GM19455 (cell line): Measurements from ENCODE around the gene FBXO48.

ENCODE experiments used
- ATAC-seq: cut with Tn5 transposase; IDR thresholded peaks from one replicate; pipeline ENCODE4 v1.9.1; 2021; ENCODE audit not compliant: unreplicated experiment

Gene FBXO48

DNA sequence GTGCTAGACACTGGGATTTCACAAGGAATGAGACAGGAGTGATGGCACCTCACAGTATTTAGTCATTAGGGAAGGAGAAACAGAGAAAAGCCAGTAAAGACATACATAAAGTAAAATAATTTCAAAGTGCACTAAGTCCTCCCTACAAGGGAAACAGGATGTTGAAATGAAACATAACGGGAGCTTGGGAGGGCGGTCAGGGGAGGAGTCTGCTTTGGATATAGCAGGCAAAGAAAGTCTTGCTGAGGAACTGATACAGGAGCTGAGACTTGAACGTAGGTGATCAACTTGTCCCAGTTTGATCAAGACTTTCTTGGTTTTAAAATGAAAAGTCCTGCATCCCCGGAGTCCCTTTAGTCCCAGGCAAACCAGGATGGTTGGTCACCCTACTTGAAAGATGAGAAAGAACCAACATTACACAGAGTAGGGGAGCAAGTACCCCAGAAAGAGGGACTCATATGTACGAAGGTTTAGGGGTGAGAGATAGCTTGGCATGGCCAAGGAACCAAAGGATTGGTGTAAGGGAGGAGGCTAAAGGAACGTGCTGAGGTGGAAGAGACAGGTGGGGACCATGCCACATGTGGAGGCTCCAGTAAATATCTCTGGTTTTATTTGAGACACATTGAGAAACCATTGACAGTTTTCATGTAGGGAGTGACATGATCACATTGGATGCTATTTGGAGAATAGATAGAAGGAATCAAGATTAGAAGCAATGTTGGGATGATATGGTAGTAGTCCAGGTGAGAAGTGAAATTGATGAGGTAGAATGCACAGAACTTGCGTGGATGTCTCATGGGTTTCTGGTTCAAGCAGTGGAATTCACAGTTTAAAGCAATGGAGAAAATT, 28.4 kb downstream of the FBXO48 start:
- no peak for ATAC-seq

- ATAC-seq, result no peak
Observed at GRCh38 chr2:68436270-68436669, 30.8 kb downstream of the FBXO48 start.

DNA sequence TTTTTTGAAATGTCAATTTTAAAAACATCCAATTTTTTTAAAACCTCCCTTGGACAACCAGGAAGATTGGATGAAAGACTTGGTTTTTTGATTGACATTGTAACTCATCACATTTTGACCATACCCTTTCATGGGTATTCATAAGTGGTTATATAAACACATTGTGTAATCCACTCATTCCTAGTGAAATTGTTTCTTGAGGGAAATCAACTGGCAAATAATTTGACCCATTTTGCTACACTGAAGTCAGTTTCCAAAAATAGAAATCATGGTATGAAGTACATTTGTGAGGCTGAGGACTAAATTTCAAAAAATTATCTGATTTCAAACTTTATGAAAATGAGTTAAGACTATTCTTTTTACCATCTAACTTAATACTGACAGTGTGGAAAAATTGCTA, 31.5 kb downstream of the FBXO48 start:
- no peak for ATAC-seq

GRCh38 chr2:68434981-68435380, 32.1 kb downstream of the FBXO48 start:
- no peak for ATAC-seq

- ATAC-seq, result no peak
Observed at GRCh38 chr2:68432696-68433658, 34.1 kb downstream of the FBXO48 start.

- no peak for ATAC-seq
Observed at GRCh38 chr2:68431316-68431972, 35.6 kb downstream of the FBXO48 start.

DNA sequence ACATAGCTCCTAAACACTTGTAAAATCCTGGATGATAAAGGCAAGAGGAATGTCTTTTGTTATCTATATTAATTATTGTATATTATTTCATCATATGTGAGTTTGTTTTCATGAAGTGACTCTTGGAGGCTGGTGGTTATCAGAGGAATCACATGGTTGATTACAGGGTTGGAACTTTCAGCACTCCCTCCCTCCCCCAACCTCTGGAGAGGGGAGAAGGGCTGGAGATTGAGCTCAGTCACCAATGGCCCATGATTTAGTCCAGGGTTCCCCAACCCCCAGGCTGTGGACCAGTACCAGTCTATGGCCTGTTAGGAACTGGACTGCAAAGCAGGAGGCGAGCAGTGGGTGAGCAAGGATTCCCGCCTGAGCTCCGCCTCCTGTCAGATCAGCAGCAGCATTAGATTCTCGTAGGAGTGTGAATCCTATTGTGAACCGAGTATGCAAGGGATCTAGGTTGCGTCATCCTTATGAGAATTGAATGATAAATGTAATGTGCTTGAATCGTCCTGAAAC, 37.7 kb downstream of the FBXO48 start:
- no peak for ATAC-seq

- ATAC-seq, result no peak
Observed at GRCh38 chr2:68428746-68429145, 38.3 kb downstream of the FBXO48 start.

DNA sequence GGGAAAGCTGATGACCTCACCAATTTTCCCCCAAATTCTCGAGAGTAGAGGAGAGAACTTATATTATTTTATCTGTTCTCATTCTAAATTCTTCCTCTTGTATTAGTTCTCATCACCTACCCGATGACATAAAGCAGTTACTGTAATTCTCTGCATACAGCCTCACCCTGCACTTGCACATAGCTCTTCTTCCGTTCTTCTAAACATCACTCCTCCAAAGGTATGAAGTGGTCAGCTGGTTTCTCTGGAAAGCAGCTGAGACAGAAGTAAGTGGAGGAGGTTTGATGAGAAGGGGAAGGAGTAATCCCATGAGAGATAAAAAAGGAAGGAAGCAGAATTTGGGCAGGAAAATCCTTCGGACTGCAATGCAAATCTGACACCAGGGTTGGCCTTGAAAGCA, 39.0 kb downstream of the FBXO48 start:
- no peak for ATAC-seq

GRCh38 chr2:68426848-68427579, 40.1 kb downstream of the FBXO48 start:
- ATAC-seq, result peak; percentile 31

- ATAC-seq, result no peak
Observed at GRCh38 chr2:68426446-68426845, 40.6 kb downstream of the FBXO48 start.

GRCh38 chr2:68425503-68425902, 41.6 kb downstream of the FBXO48 start:
- no peak for ATAC-seq

DNA sequence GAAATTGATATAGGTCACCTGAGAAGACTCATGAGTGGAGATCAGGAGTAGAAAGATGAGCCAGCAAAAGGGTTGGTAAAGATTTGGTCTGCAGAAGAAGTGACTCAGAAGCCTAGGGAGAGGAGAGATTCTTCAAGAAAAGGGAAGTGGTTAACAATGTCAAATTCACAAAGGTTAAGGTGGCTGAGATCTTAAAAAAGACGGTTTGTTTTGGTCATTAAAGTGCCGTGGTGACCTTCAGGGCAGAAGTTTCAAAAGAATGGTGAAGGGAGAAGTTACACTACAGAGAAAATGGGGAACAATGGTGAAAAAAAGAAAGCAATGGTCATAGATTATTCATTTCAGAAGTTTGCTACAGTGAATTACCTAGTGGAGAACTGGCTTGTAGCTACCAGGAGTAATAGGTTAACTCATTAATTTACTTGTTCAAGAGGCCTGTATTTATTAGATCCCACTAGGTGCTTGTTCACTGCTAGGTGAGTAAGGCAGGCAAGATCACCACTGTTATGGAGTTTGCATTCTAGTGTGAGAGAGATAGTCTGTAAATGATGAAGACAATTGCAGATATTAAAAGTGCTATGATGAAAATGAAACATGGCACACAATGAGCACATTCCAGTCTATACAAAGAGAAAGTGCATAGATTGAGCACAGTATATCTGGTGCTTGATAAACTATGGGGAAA, 43.0 kb downstream of the FBXO48 start:
- peak; percentile 69 for ATAC-seq

DNA sequence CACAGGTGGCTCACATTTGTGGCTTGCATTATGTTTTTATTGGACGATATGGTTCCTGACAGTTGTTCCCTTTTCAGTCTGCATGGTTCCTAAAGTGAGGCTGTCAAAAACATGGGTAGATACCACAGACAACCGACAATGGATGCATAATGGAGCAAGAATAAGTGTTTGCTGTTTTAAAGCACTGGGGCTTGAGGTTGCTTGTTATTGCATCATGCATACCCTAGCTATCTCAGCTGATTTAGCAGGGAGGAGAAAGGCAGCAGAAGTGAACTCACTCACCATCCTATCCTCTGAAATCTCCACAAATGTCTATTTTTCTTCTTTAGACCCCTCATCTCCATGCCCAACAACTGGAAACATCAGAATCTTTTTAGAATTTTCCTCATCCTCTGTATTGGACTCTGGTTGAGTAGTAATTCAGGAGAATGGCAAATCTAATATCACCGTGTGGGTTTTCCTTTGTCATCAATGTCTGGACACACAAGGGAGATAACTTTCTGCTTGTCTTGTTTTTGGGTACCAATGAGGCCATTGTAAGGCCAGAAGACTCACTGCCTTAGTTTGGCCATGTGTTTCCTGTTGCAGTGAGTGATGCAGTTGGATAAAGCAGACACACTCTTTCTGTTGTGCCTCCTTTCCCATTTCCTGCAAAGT, 46.7 kb downstream of the FBXO48 start:
- ATAC-seq, result no peak

DNA sequence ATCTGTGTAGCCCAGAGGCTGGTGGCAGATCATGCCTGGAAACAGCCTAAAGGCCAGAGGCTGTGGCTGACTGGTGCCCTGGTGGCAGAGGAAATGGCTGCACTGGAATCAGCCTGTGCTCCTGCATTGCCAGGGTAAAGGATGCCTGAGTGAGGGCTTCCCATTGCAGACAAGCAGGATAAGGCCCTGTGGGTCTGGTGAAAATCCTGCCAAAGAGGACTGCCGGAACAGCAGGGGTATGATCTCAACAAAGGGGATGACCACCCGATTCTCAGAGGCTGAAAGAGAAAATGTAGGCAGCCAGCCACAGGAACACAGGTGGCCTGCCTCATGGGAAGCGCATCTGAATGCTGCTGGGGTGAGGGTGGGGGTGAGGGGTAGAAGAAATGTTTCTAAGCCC, 48.2 kb downstream of the FBXO48 start:
- no peak for ATAC-seq

GRCh38 chr2:68418419-68418818, 48.7 kb downstream of the FBXO48 start:
- ATAC-seq, result no peak

- ATAC-seq, result no peak
Observed at GRCh38 chr2:68417926-68418325, 49.2 kb downstream of the FBXO48 start.

GRCh38 chr2:68416081-68416675, 50.9 kb downstream of the FBXO48 start:
- ATAC-seq, result no peak

DNA sequence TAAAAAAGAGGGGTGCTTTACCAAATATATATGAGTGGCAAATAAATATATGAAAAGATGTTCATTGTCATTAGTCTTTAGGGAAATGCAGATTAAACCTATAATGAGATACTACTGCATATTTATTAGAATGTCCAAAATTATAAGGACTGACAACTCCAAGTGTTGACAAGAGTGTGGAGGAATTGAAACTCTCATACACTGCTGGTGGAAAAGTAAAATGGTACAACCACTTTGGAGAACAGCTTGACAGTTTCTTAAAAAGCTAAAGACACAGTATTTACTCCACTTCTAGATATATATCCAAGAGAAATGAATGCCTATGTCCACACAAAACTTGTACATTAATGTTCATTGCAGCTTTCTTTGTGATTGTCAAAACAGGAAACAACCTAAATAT, 51.6 kb downstream of the FBXO48 start:
- no peak for ATAC-seq
